GM21526 (cell line): ENCODE measurements around the gene CHPT1.
"Not testable (repeated sequence)": the region's sequence is repeated elsewhere in the genome, so short reads cannot be mapped to it uniquely, and the experiment has no call there.

Experiments used
- ATAC-seq: cut with Tn5 transposase; IDR thresholded peaks from one replicate; pipeline ENCODE4 v1.9.1; 2021; ENCODE audit warnings: moderate library complexity; ENCODE audit not compliant: unreplicated experiment, low FRiP score

Gene CHPT1

DNA sequence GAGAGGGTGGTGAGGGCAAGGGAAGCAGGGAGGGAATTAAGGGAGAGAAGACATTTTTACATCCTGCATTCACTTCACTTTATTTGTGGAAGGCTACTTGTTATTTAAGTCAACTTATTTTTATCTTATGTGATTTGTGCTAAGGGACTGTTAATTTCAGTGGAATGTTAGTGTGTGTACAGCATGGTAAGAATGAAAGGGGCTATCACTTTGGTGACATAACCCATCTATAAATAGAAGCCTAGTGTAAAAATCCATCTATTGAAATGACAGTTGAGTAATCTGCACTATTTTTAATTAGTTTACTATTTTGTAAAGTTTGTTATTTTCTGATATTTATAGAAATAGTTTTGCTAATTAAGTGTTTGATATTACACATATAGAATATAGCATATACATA, 16.8 kb upstream of the CHPT1 start:
- ATAC-seq = no peak

DNA sequence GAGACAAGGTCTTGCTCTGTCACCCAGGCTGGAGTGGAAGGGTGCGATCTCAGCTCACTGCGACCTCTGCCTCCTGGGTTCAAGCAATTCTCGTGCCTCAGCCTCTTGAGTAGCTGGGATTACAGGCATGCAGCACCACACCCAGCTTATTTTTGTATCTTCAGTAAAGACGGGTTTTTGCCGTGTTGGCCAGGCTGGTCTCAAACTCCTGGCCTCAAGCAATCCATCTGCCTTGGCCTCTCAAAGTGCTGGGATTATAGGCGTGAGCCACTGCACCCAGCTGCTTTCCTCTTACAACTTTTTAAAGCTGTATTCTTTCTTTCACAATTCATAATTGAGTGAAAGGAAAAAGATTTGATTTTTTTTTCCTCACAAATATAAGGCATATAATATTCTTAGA, 15.8 kb upstream of the CHPT1 start:
- ATAC-seq = not testable (repeated sequence)

DNA sequence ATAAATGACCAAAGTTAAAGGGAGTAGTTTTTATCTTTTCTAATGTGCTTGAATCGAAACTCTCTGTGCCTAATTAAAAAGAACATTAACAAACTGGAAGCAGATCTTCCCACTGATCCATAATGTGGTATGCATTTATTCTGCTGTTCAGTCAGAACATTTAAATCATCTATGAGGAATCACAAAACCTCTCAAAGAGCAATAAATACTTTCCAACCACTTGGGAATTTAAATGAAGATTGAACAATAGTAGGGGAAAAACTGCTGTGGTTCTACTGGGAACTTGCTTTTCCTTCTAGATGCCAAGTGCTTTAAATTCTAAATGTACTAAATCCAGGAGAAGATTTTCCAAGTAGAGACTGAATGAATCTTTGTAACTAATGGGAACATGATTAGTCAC, 12.3 kb upstream of the CHPT1 start:
- ATAC-seq = no peak

DNA sequence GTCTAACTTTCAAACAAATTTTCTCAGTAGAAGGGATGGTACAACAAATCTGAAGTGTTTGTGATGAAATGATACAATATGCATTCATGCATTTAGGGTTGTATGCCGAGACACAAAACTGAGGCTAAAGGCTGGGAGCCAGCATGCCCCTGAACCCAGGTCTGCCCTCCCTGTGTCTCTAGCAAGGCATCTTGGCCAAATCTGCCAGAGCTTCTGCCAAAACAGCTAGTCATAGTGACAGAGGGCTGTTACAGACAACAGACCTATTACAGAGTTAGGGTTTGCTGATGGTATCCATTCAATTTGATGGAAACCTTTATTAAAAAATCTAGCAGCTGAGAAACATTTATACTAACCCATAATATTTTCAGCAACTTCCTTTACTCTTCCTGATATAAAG, 11.3 kb upstream of the CHPT1 start:
- ATAC-seq = no peak

DNA sequence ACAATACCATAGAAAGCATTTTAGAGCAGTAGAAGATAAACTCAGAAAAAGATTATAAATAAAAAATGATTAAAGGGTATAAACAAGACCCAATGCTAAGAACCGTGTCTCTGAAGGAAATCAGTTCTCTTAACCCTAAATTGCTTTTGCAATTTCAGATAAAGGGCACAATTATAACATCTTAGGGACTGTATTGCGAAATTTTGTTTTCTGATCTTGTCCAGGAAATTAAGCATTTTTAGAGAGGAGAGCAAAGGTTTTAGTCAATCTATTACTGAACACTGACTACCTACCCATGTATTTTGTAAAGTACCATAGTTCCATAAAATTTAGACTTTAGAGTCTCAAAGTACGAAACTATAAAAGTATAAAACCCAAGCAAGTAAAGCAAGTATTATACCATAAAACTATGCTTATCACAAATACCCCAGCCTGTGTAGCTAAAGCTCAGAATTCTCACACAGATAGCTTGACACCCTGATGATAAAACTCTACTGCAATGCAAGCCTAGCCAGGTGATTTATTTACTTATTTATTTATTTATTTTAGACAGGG, 6.8 kb upstream of the CHPT1 start:
- no peak for ATAC-seq

DNA sequence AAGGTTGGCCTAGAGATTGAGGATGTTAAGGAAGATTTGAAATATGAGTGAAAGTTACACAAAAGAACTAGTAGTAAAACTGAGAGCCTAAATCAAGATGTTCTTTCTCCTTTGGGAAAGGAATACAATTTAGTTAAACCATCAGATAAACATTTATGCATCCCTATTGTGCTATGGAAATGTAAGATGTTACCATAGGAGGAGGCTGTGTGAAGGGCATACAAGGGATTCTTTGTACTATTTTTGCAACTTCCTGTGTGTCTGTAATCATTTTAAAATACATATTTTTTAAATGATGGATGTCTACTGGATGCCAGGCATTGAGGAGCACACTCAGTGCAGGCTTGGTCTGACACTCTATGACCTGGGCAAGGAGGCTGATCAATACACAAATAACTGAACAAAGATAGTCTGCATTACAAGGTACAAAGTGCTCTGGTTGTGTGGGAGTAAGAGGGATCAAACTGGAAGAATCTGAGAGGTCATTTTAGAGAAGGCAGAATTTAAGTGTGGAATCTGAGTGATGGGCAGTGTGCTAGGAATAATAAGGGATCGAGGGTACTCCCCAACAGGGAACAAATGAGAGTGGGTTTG, 5.8 kb upstream of the CHPT1 start:
- no peak for ATAC-seq

DNA sequence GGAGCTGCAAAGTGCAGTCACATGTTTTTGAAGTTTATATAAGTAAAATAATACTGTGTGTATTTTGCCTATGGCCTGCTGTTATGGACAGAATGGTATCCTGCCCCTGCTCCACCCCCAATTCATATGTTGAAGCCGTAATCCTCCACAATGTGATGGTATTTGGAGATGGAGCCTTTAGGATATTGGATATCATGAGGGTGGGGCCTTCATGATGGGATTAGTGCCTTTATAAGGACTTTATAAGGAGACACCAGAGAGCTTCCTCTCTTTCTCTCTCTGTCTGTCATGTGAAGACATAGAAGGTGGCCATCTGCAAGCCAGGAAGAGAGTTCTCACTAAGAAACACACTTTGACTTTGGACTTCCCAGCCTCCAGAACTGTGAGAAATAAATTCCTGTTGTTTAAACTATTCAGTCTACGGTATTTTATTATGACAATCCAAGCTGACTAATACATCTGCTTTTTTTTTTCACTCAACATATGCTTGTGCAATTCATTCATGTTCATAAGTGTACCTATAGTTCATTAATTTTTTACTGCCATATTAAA, 3.1 kb upstream of the CHPT1 start:
- no peak for ATAC-seq

DNA sequence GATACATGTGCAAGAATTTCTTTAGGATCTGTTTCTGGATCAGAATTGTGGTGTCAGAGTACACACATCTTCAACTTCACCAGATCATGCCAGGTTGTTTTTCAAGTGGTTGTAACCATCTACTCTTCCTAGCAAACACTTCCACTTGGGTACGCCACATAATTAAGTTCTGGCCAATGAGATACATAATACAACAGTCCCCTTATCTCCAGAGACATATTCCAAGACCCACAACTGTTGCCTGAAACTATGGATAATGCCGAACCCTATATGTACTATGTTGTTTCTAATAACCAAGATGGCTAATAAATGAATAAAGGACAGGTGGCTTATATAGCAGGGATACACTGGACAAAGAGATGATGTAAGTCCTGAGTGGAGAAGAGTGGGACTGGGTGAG, 2.5 kb upstream of the CHPT1 start:
- ATAC-seq = no peak

DNA sequence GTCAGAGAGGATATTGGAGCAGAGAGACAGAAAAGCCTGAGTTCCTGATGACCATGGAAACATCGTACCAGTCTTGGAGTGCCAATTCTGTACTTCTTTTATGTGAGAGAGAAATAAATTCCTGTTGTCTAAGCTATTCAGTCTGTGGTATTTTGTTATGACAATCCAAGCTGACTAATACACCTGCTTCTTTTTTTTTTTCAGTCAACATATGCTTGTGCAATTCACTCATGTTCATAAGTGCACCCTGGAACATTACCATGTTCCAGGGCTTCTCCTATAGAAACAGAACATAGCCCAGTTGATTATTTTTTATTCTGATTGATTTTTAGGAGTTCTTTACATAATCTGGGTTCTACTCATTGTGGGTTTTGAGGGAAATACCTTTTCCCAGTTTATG, 1.7 kb upstream of the CHPT1 start:
- ATAC-seq = no peak

DNA sequence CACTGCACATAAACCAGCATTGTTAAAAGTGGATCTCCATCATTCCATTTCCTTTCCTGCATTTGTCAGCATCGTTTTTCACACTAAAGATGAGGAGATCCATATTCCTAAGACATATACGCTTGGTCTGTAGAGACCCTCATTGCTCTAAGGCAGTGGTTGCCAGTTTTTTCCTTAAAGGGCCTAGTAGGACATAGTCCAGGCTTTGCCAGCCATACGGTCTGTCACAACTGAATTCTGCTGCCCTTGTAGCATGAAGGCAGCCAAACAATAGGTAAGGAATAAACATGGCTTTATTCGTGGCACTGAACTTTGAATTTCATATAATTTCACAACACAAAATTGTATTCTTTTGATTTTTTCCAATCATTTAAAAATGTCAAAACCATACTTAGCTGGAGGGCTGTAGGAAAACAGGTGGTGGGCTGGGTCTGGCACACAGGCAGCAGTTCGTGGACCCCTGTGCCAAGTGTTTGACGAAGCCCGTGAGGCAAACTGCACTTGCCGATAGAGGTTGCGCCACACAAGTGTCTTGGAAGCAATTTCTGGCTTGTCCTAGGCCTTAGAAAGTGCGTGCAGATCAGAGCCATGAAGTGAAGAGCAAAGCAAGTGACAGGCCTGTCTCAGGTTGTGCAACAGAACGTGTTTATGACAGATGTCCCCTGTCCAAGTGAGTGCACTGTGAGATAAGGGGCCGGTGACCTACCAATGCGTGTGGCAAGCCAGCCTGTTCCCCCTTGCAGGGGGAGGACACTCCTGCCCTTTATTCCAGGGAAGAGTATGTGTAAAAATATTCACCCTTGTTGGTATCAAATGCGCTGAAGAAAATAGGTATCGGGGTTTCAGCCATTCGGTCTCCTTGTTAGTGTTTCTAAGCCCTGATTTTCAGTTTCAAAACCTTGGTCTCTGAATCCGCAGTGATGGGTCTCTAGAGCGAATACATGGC, 916 bp upstream of the CHPT1 start:
- ATAC-seq = peak; percentile 37

DNA sequence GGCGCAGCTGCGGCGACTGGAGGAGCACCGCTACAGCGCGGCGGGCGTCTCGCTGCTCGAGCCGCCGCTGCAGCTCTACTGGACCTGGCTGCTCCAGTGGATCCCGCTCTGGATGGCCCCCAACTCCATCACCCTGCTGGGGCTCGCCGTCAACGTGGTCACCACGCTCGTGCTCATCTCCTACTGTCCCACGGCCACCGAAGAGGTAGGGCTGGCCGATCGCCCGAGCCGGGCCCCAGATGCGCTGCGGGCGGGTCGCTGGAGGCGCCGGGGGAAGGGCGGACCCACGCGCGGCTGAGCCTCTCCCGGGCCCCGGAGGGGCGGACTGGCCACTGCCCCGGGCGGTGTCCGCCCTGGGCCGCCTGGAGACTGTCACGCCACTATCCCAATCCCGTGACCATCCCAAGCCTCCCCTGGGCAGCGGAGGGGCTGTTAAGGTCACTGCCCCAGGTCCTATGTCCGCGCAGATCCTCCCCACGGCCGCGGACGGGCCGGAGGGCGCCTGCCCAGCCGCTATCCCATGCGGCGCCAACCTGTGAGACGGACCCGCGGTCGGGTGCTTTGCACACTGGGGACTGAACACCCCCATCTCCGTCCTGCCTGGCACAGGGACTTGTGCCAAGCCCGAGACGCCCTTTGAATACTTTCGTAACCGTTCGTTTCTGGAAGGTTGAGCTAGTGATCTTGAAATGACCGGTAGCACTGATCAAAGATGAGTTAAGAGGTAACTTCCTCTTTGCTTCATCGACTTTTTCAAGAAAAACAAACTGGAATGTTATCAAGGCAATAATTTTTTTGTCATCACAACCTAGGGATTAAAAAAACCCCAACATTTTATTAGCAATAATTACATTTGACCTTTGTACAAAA, 725 bp downstream of the CHPT1 start:
- ATAC-seq = peak; percentile 35

DNA sequence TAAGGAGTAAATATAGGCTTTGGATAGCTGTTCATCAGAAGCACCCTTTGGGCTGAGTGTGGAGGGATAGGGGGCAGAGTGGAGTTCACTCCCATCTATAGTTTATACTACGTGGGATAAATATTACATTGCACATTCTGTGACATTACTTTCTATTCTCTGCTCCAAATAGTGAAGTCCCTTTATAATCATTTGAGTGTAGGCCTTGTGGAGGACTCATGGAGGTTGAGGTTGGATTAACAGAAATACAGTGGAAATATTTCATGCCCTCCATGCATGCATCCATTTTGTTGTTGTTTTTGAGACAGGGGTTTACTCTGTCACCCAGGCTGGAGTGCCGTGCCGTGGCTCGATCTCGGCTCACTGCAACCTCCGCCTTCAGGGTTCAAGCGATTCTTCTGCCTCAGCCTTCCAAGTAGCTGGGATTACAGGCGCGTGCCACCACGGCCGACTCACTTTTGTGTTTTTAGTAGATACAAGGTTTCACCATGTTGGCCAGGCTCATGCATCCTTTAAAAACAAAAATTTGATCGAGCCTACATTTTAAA, 1.4 kb downstream of the CHPT1 start:
- no peak for ATAC-seq

DNA sequence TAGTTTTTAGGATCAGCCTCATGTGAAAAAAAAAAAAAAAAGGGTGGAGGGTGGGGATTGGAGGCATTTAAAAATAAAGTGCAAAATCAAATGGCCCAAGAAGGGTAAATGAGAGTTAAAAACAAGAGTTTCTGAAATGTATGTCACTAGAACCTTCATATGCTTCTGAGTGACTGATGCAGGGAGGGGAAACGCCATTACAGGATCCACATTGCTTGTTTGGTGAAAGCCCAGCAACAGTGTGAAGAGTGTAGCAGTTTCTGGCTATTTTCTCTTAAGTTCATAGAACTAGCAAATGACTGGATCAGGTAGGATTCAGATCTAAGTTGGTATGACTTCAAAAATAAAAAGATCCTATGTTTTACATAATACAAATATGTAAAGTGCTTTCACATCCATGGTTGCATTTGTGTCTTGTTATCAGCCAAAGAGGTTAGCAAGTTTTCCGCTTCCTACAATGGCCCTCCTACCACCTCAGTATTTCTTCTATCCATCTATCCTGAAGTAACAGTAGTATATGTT, 2.9 kb downstream of the CHPT1 start:
- no peak for ATAC-seq

DNA sequence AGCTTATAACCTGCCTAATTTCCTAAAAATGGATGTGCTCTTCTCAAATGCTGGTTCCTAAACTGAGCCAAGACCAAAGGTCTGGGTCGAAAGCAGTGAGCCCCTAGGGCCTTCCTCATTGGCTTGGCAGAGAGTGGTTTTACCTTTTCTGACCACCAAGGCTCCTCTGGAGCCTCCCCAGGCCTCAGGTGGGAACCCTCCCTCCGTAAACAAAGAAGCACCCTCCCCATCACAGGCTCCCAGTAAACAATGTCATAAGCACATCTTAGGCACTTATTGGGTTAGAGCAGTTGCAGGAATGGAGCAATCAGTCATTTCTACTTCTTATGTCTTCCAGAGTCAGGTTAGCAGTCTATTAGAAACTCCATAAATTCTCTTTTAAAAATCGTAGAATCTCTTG, 6.0 kb downstream of the CHPT1 start:
- ATAC-seq = no peak

DNA sequence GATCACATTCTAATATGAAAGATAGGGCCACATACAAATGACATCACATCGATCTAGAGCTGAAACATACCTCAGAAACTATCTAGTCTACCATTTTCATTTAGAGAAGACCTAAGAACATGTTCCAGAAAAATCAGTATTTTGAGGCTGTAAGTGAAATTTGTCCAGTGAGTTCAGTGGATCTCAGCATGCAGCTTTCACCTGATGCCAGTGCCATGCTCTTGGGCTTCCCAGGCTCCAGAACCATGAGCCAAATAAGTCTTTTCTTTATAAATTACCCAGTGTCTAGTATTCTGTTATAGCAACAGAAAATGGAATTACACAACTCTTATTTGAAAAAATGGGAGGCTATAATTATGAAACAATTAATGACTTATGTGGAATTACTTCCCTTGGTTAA, 9.0 kb downstream of the CHPT1 start:
- ATAC-seq = no peak

DNA sequence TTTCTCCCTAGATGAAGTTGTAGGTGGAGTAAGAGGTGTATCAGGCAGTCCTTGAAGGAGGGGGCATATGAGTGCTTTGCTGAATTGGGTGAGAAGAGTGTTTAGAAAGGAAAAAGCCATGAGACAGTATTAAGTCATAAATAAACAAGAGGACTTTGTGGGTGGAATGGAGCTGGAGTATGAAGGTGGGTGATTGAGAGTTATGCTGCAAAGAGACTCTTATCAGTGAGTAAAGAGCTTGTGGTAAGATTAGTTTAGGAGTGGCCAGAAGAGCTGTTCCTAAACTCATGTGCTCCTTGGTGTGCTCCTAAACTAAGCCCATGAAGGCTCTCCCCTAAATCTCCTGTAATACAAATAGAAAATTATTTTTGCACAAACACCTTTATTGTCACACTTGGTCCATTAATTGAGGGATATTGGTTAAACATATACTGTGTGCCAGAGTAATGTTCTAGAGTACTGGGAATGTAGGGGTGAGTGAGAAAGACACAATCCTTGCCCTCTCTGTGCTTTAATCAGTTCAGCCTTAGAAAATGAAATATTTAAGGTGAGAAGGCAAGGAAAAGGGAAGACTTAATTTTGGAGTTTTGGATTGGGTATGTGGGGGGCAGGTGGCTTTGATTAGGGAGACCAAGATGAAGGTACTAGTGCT, 9.8 kb downstream of the CHPT1 start:
- ATAC-seq = no peak

DNA sequence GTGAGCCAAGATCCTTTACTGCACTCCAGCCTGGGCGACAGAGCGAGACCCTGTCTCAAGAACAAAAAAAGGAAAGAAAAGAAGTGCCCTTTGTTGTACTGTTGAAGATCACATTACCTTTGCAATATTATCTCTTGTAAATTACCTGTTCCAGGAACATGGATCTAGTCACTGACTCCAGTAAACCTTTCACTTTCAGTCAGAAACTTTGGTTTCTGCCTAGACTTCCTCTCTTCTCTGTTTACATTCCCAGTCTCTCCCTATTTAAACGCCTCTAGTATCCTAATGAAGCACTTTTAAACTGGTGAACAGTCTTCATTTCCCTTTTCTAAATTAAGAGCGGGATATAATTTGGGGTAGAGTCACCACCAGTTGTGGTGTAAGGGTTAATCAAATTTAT, 12.8 kb downstream of the CHPT1 start:
- no peak for ATAC-seq

DNA sequence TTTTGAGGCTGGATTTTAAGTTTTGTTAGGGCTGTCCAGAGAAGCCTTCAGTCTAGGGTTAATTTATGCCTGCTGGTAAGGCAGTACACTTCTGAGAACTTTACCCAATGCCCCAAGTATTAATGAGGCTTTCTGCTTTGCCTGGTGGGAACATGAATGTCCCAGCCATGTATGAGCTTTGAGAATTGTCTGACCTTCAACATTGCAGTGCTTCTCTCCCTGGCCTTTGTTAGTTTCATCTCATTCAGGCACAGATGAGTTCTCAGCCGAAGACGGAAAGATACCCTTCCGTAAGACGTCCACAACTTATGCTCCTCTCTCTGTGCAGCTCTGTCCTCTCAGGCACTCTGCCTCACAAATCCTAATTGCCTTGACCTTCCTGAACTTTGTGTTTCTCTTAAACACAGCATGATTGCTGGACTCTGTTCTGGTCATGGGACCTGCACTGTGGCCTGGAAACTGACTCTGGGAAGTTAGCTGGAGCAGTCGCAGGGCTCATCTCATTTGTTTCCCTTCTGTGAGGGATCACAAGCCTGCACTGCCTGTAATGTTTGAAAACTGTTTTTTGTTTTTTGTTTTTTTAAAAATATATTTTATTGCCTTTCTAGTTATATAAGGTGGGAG, 15.7 kb downstream of the CHPT1 start:
- ATAC-seq = no peak

DNA sequence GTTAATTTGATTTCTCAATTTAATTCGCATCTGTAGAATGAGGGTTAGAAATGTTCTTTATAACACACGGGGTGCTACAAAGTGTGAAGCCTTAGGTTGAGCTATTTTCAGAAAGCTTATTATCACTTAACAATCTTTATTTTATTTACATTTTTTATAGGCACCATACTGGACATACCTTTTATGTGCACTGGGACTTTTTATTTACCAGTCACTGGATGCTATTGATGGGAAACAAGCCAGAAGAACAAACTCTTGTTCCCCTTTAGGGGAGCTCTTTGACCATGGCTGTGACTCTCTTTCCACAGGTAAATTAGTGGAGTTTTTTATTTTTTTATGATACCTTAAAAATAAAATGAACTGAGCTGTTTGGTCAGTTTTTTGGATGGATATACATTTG, 16.5 kb downstream of the CHPT1 start:
- no peak for ATAC-seq
